WI38 (cell line): ENCODE results near the gene NAPB.

Source experiments
- H3K4me3 ChIP-seq: 2 replicates; pipeline ENCODE4 v1.5.1; 2011; ENCODE audit warnings: low read depth, mild to moderate bottlenecking, control low read depth, low read length
- TF ChIP-seq, protein P1 (sequence below): IDR thresholded peaks from 2 replicates; pipeline ENCODE4 v1.5.1; 2012; ENCODE audit warnings: low read depth, mild to moderate bottlenecking, control low read depth, low read length

The NAPB gene

DNA sequence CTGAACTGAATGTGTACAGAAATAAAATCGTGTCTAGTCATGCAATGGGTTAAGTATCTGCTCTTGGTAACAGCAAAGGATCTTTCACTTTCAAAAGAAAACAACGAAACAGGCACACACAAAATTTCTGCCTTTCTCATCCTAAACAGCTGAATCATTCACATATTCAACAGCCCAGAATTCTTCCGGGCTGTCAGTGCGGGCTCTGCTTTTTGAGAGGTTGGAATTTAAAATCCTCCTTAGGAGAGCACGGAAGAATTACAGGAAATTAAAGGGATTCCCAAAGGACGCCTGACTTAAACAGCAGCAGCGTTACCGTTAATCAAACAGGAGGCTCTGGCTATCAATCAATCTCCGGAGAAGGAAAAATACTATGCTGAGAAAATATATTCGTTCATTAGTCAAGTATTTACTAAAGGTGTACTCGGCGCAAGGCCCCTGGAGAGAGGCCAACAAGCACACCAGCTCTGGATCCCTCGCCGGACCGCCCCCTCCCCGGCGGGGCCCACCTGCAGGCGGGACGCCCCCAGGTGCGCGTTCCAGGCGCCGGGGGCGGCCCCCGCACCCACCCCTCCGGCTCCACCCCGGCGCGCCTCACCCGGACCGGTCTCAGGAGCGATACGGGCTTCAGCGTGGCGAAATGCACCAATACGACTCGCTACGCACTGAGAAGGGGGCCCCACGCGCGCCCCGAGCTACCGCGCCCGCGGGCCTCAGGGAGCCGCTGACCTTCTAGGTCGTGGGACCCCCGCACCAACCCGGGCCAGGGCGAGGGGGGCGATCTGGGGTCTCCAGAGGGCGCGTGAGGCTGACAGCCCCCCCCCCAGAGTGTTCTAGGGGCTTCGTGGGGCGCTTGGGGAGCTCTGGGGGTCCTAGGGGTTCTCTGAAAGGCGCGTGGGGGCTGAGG lies 1.0 kb downstream of the NAPB start:
- peak overlapping the region; percentile 90 for H3K4me3 ChIP-seq
- TF ChIP-seq, protein P1, sequence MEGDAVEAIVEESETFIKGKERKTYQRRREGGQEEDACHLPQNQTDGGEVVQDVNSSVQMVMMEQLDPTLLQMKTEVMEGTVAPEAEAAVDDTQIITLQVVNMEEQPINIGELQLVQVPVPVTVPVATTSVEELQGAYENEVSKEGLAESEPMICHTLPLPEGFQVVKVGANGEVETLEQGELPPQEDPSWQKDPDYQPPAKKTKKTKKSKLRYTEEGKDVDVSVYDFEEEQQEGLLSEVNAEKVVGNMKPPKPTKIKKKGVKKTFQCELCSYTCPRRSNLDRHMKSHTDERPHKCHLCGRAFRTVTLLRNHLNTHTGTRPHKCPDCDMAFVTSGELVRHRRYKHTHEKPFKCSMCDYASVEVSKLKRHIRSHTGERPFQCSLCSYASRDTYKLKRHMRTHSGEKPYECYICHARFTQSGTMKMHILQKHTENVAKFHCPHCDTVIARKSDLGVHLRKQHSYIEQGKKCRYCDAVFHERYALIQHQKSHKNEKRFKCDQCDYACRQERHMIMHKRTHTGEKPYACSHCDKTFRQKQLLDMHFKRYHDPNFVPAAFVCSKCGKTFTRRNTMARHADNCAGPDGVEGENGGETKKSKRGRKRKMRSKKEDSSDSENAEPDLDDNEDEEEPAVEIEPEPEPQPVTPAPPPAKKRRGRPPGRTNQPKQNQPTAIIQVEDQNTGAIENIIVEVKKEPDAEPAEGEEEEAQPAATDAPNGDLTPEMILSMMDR: no peak

DNA sequence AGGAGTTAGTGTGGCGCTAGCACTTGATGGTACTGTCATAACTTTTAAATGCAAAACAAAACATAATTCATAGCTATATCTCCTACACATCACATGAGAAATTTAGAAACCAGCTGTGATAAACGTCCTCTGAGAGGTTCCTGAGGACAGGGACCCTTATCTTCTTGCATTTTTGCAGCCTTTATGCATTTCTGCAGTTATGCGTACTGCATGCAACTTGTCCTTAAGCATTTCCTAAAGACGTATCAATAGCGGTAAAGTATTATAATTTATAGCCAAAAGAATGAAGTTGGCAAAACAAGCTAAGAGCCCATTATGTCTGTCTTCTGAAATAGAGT lies 1.7 kb downstream of the NAPB start:
- peak overlapping the region; percentile 90 for H3K4me3 ChIP-seq
- TF ChIP-seq, protein P1: no peak

DNA sequence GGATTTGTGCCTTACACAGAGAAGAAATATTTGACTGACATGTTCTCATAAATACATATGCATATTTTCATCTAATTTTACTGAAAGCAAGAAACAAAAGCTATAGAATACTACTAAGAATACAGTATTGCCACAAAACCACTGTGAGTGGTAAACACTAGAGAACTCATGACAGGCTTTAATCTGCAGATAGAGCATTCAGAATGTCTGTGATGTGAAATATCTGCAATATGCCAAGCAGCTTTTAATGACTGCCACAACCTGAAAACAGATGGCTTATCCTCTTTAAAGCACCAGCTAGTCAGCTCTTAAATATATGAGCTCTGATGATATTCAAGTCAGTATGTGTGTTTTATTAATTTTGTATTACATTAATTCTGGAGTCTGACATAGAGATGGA lies 3.4 kb downstream of the NAPB start:
- H3K4me3 ChIP-seq: no peak overlapping the region
- TF ChIP-seq, protein P1: no peak

DNA sequence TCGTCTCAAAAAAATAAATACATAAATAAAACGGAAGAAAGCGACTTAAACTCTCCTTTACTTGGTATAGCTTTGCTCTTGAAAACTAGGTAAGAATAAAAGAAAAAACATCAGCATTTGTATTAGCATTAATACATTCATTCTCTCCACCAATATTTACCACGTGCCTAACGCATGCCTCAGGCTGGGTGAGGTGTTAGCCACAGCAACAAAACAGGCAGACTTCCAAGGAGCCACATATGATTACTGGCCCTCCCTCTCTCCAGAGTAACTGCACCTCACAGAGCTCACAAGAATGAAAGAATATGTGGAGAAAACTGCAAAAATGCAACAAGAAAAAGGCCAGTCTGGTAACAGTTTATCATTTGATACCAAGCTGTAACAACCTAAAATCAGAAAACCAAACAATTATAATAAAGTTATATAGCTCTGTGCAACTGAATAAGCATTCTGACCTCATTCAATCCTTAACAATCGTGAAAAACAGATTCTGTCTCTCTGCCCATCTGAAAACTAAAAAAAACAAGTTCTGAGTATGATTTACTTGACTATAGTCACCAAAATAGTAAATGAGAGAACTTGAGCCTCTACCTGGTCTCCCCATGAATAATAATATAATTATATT lies 5.2 kb downstream of the NAPB start:
- H3K4me3 ChIP-seq: no peak overlapping the region
- TF ChIP-seq, protein P1: no peak

DNA sequence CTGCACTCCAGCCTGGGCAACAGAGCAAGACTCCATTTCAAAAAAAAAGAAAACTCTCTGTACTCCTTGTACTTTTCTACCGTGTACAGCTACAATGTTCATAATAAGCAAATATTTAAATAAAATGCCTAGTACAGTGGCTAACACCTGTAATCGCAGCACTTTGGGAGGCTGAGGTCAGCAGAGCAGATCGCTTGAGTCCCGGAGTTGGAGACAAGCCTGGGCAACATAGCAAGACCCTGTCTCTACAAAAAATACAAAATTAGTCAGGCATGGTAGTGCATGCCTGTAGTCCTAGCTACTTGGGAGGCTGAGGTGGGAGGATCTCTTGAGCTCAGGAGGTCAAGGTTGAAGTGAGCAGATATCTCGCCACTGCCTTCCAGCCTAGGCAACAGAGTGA lies 5.7 kb downstream of the NAPB start:
- H3K4me3 ChIP-seq: no peak overlapping the region
- TF ChIP-seq, protein P1: no peak

GRCh38 chr20:23414526-23415188 lies 6.6 kb downstream of the NAPB start:
- TF ChIP-seq, protein P1: no peak

More at GRCh38 chr20:23414526-23415188, 6.6 kb downstream of the NAPB start:
- no peak overlapping the region for H3K4me3 ChIP-seq
